Endometrial microvascular endothelial cells (primary cell): Measurements from ENCODE around the gene PPARGC1A. TPM values are rescaled to one million over a fixed set of nuclear protein-coding genes. Genes with fewer than 3 reads are reported as not detected.

Experiments used
- in situ Hi-C: cut with HindIII; loops from 2 replicates; pipeline ENCODE4 v1.10.0; 2017; ENCODE audit warnings: low sequenced_read_pairs, low pct_unique_long_range_greater_than_20kb; ENCODE audit errors: inconsistent ontology term
- total RNA-seq: library from RNA; depleted of rRNA; stranded (reverse); fragments of >200 nt; gene quantifications from one replicate; pipeline ENCODE4 v1.2.3, GENCODE V29; 2015; ENCODE audit errors: inconsistent ontology term

Gene PPARGC1A
- total RNA-seq, 1 donor from 2014 or later = not detected

DNA sequence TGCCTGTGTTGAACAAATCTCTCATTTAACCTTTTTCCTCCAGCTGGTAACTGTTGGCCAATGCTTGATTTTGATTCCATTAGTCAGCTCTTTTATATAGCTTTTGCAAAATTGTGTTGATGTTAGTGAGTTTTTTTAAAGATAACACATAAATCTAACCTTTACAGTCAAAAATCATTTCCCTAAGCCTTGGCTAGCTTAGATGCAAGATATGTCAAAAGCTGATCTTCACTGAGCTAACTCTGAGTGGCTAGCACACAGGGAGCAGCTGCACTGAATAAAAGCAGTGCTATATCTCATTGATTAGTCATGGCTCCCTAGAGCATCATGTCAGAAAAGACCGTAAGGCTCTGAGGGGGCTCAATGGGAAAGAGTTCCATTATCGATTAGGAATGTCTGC is 78.7 kb downstream of the PPARGC1A start:
- in situ Hi-C loops = no loop called here

DNA sequence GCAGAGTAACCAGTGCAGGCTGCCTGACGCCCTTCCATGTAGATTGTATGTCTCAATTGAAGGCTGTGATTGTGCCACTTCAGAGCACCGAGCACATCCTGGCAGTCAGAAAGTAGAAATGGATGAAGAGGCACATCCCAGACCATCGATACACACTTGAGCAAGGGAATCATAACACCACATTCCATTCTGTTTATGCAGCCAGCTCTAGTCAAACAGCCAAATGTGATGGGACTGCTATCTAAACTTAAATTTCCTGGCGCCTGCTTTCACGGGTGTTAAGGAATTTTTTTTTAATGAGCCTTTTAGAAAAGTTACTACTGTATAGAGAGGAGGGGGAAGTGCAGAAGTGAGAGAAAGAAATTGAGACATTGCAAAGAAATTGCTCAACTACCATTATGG is 84.4 kb downstream of the PPARGC1A start:
- in situ Hi-C loops = no loop called here

DNA sequence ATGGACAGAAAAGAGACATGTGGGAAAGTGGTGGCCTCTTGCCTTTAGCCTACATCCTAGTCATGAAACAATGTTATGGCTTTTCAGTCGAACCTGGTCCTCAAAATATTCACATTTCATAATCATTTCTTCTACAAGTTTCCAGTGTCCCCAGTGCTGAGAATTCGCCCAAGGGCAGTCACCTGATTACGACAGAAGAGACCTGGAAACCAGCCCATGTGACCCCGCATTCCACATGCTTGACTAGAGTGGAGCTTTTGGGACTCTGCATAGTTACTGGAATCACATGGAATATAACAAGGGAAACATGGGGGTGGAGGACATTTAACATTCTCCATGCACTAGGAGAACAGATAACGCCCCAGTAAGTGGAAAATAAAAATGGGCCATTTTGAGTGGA is 100.1 kb downstream of the PPARGC1A start:
- in situ Hi-C loops = no loop called here

DNA sequence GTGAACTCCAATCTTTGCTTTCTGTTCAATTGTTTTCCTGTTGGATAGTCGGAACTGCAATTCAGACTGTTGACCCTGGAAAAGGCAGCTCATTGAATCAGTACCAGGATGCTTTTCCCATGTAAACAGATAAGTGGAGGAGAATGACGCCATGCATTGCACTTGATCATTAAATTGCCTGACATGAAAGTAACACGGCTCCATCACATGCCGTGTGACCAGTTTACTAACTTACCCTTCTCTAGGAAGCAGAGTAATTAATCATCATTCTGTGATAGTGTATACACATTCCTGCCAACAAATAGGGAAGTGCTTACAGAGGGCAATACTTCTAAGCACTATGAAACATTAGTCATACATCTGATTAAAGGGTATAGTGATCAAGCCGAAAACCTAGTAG is 101.4 kb downstream of the PPARGC1A start:
- in situ Hi-C loops = no loop called here

- in situ Hi-C loops = no loop called here
These were observed 101.8 kb downstream of the PPARGC1A start for GRCh38 chr4:23788027-23788426.

GRCh38 chr4:23782778-23783437 is 106.9 kb downstream of the PPARGC1A start:
- in situ Hi-C loops = no loop called here

GRCh38 chr4:23779839-23780238 is 110.0 kb downstream of the PPARGC1A start:
- in situ Hi-C loops = no loop called here

DNA sequence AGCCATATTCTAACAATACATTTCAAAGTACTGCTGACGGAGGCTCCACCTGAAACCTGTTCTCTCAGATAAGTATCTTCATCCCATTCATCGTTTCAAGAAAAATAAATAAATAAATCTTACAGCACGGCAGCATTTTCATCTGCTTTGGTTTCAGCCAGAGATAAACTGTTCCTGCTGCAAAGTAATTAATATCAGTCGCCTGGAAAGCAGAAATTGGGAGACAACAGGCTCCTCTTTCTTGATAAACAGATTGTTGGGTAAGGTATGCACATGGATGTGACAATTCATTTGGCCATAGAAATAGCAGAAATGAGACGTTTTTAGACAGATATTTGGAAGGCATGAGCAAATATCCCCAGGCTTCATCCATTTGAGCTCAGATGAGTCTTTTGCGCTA is 110.4 kb downstream of the PPARGC1A start:
- in situ Hi-C loops = no loop called here

- in situ Hi-C loops = no loop called here
These were observed 114.2 kb downstream of the PPARGC1A start for GRCh38 chr4:23775694-23776093.

DNA sequence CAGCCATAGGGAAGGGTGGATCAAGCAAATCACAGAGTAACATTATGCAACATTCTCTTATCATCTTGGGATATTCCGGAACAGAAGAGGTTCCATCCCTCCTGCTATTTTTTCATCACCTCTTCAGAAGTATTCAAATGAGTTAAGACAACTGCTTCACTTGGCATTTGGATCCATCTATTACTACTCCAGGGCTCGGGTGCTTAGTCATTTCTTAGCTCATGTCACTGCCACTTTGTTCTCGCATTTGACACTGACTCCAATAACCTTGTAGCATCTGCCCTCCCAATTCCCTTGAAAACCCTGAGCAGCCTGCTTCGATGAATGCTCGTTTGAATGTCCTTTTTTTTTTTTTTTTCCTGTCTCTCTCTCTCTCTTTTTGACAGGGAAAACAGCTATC is 114.9 kb downstream of the PPARGC1A start:
- in situ Hi-C loops = no loop called here

DNA sequence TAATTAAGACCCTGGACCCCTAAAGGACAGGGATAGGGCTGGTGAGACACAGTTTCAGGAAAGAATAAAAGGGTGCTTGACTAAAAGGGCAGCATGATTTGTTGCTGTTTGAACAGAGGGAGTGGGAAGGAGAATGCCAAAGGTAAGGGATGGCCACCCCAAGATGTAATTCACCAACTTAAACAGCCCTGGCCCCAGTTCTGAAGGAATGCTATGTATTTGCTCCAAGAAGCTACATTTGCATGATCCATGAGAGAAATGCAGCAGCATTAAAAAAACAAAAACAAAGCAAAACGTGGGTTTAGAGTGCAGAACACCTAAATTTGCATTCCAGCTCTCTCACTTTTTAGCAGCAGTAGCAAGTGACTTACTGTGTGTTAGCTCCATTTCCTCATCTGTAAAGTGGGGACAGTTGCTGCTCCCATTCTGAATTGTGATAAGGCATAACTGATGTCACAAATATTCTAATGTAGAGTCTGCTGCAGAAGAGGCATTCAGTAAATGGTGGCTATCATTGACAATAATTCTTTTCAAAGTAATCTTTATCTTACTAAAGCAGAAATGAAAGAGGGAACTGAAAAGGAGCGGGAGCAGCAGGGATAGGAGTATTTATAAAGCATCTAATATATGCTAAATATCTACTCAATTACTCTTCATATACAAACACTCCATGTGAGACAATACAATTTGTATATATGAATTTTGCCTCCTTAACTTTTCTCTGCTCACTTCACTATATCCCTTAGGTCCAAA is 115.8 kb downstream of the PPARGC1A start:
- in situ Hi-C loops = no loop called here

DNA sequence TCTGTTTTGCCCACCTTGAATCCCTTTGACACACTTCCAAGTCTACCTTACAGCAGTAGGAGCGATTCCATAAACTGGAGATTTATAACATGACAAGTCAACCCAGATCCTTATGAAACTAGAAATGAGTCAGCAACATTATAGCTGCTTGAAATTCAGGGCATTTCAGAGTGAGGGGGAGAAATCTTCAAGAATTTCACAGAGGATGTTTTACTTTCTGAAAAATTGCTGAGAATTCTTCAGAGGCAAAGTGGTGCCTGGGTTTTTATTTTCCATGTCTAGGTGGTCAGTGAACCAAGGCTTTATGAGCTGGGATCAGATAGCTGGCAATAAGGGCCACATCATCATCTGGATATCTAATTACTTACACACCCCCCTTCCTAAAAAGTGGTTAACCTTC is 119.8 kb downstream of the PPARGC1A start:
- in situ Hi-C loops = no loop called here

DNA sequence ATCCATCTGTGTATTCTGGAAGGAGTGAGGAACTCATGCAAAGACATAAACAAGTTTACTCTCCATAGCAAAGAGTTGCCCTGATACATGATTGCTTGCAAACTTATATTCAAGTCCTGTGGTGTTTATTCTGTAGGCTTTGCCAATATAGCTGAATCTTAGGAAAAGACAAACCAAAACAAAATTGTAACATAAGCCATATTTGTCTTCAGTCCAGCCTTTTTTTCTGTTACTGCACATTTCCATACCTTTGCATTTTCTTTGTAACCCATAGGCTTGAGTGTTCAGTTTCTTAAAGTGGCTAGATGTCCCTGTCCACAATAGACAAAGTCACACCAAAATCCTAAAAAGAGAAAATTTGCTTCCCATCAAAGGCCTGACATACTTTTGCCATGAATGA is 120.4 kb downstream of the PPARGC1A start:
- in situ Hi-C loops = no loop called here

GRCh38 chr4:23768541-23768940 is 121.3 kb downstream of the PPARGC1A start:
- in situ Hi-C loops = no loop called here

- in situ Hi-C loops = no loop called here
These were observed 123.5 kb downstream of the PPARGC1A start for GRCh38 chr4:23766344-23766743.

DNA sequence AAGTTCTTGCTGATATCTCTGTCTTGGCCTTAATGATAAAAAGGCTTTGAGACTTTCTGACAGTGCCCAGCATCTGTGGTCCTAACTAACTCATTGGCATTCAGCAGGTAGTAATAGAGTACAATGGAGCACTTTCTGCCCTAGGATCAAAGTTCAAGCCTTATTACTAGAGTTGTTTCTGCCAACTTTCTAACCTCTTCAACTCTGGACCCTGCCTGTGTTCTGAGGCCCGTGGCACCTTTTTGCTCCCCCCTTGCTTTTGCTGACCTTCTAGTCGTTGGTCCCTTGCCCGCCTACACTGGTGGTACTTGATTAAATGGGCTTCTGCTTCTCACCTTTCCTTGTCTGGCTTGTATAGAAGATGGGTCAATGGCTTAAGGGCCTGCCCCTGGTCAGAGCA is 126.3 kb downstream of the PPARGC1A start:
- in situ Hi-C loops = no loop called here

- in situ Hi-C loops = no loop called here
These were observed 127.3 kb downstream of the PPARGC1A start for GRCh38 chr4:23762551-23762950.

- in situ Hi-C loops = no loop called here
These were observed 130.8 kb downstream of the PPARGC1A start for GRCh38 chr4:23759066-23759465.

GRCh38 chr4:23754688-23755087 is 135.2 kb downstream of the PPARGC1A start:
- in situ Hi-C loops = no loop called here

- in situ Hi-C loops = no loop called here
These were observed 139.7 kb downstream of the PPARGC1A start for GRCh38 chr4:23750125-23750524.
